H9 (cell line): ENCODE results near the gene TPM2. TPM values are rescaled to one million over a fixed set of nuclear protein-coding genes. Genes with fewer than 3 reads are reported as not detected.

Experiments used
- DNase-seq: peaks from one replicate; pipeline ENCODE4 v3.0.0-alpha.2; 2017
- H2AFZ ChIP-seq: one replicate; pipeline ENCODE4 v1.6.1; 2013; ENCODE audit warnings: mild to moderate bottlenecking, low read length, control low read depth, moderate library complexity
- H2AK5ac ChIP-seq: 2 replicates; pipeline ENCODE4 v1.6.1; 2013; ENCODE audit warnings: low read length, control low read depth, mixed read lengths; ENCODE audit not compliant: insufficient read length
- H2BK120ac ChIP-seq: one replicate; pipeline ENCODE4 v1.6.1; 2013; ENCODE audit warnings: low read depth, mild to moderate bottlenecking, low read length, control low read depth, inconsistent platforms; ENCODE audit not compliant: poor library complexity, severe bottlenecking
- H2BK12ac ChIP-seq: 2 replicates; pipeline ENCODE4 v1.6.1; 2013; ENCODE audit warnings: low read length, control low read depth, mixed read lengths, low read depth; ENCODE audit not compliant: insufficient read length
- H2BK15ac ChIP-seq: 2 replicates; pipeline ENCODE4 v1.6.1; 2013; ENCODE audit warnings: low read depth, low read length, control low read depth
- H2BK20ac ChIP-seq: one replicate; pipeline ENCODE4 v1.6.1; 2013; ENCODE audit warnings: low read depth, mild to moderate bottlenecking, low read length, control low read depth, inconsistent platforms; ENCODE audit not compliant: poor library complexity, severe bottlenecking
- H2BK5ac ChIP-seq: 2 replicates; pipeline ENCODE4 v1.6.1; 2013; ENCODE audit warnings: low read length, control low read depth, mixed read lengths; ENCODE audit not compliant: insufficient read length
- H3K14ac ChIP-seq: 2 replicates; pipeline ENCODE4 v1.6.1; 2013; ENCODE audit warnings: low read length, control low read depth; ENCODE audit not compliant: insufficient read depth
- H3K18ac ChIP-seq: 2 replicates; pipeline ENCODE4 v1.6.1; 2013; ENCODE audit warnings: low read depth, mild to moderate bottlenecking, mixed read lengths, low read length, control low read depth; ENCODE audit not compliant: insufficient read length
- H3K23ac ChIP-seq: 2 replicates; pipeline ENCODE4 v1.6.1; 2013; ENCODE audit warnings: low read length, control low read depth, mixed read lengths, low read depth; ENCODE audit not compliant: insufficient read length
- H3K23me2 ChIP-seq: 2 replicates; pipeline ENCODE4 v1.6.1; 2013; ENCODE audit warnings: low read depth, mild to moderate bottlenecking, mixed read lengths, low read length, control low read depth; ENCODE audit not compliant: insufficient read length, poor library complexity, severe bottlenecking
- H3K27ac ChIP-seq: 2 replicates; pipeline ENCODE4 v1.5.1; 2013; ENCODE audit warnings: low read length, control low read depth, mixed read lengths, low read depth; ENCODE audit not compliant: insufficient read length
- H3K27me3 ChIP-seq: 2 replicates; pipeline ENCODE4 v1.6.1; 2013; ENCODE audit warnings: low read length, control low read depth, inconsistent platforms; ENCODE audit not compliant: insufficient read depth
- H3K4ac ChIP-seq: 2 replicates; pipeline ENCODE4 v1.6.1; 2013; ENCODE audit warnings: low read depth, mild to moderate bottlenecking, control low read depth, inconsistent platforms, low read length, moderate library complexity
- H3K4me1 ChIP-seq: 2 replicates; pipeline ENCODE4 v1.6.1; 2013; ENCODE audit warnings: low read length, control low read depth, inconsistent platforms; ENCODE audit not compliant: insufficient read depth
- H3K4me2 ChIP-seq: 2 replicates; pipeline ENCODE4 v1.6.1; 2013; ENCODE audit warnings: low read length, control low read depth, mixed read lengths; ENCODE audit not compliant: insufficient read length, insufficient read depth
- H3K56ac ChIP-seq: 2 replicates; pipeline ENCODE4 v1.6.1; 2013; ENCODE audit warnings: low read depth, mild to moderate bottlenecking, mixed read lengths, low read length, control low read depth; ENCODE audit not compliant: insufficient read length
- H3K79me1 ChIP-seq: 2 replicates; pipeline ENCODE4 v1.6.1; 2013; ENCODE audit warnings: low read depth, mild to moderate bottlenecking, moderate library complexity, low read length, control low read depth, inconsistent platforms; ENCODE audit not compliant: insufficient read depth, poor library complexity, severe bottlenecking
- H3K79me2 ChIP-seq: 2 replicates; pipeline ENCODE4 v1.6.1; 2013; ENCODE audit warnings: low read length, control low read depth, inconsistent platforms; ENCODE audit not compliant: insufficient read depth
- H3K9ac ChIP-seq: 2 replicates; pipeline ENCODE4 v1.6.1; 2013; ENCODE audit warnings: low read length, control low read depth, mixed read lengths; ENCODE audit not compliant: insufficient read length; ENCODE audit errors: extremely low read depth
- H3K9me3 ChIP-seq: one replicate; pipeline ENCODE4 v1.6.1; 2013; ENCODE audit warnings: low read depth, low read length, inconsistent platforms; ENCODE audit not compliant: control insufficient read depth
- H3T11ph ChIP-seq: one replicate; pipeline ENCODE4 v1.6.1; 2013; ENCODE audit warnings: mild to moderate bottlenecking, low read length, control low read depth, inconsistent platforms
- H4K20me1 ChIP-seq: one replicate; pipeline ENCODE4 v1.6.1; 2013; ENCODE audit not compliant: control insufficient read depth, insufficient read length, insufficient read depth
- H4K5ac ChIP-seq: 2 replicates; pipeline ENCODE4 v1.6.1; 2013; ENCODE audit warnings: low read depth, mild to moderate bottlenecking, mixed read lengths, low read length, control low read depth; ENCODE audit not compliant: insufficient read length
- H4K8ac ChIP-seq: replicated peaks from 2 replicates; pipeline ENCODE4 v1.6.1; 2013; ENCODE audit warnings: low read length, control low read depth, mixed read lengths, low read depth; ENCODE audit not compliant: insufficient read length
- H4K91ac ChIP-seq: 2 replicates; pipeline ENCODE4 v1.6.1; 2013; ENCODE audit warnings: low read depth, mild to moderate bottlenecking, moderate library complexity, mixed read lengths, low read length, control low read depth; ENCODE audit not compliant: insufficient read length
- H3K27ac Mint-ChIP-seq, 3 experiments: 2 replicates in 2 of 3; 3 replicates in 1 of 3; pipeline ENCODE4 v1.8.0; 2020 to 2021; ENCODE audit warnings: mixed read lengths in 3 of 3, mild to moderate bottlenecking in 1 of 3, moderate library complexity in 1 of 3
- H3K27me3 Mint-ChIP-seq: 2 replicates; pipeline ENCODE4 v1.8.0; 2021; ENCODE audit warnings: low read depth, mild to moderate bottlenecking, moderate library complexity, mixed read lengths
- H3K36me3 Mint-ChIP-seq, 3 experiments: 2 replicates in 2 of 3; 3 replicates in 1 of 3; pipeline ENCODE4 v1.8.0; 2020 to 2021; ENCODE audit warnings: low read depth in 3 of 3, mixed read lengths in 3 of 3; ENCODE audit not compliant: insufficient read depth in 1 of 3
- H3K4me1 Mint-ChIP-seq, 2 experiments: 2 replicates each; pipeline ENCODE4 v1.8.0; 2020; ENCODE audit warnings: mixed read lengths in 2 of 2
- H3K4me3 Mint-ChIP-seq, 2 experiments: 2 replicates in 1 of 2; 3 replicates in 1 of 2; pipeline ENCODE4 v1.8.0; 2020 to 2021; ENCODE audit warnings: mild to moderate bottlenecking in 2 of 2, mixed read lengths in 2 of 2, moderate library complexity in 1 of 2
- H3K9me3 Mint-ChIP-seq, 2 experiments: 2 replicates in 1 of 2; 3 replicates in 1 of 2; pipeline ENCODE4 v1.8.0; 2020; ENCODE audit warnings: mild to moderate bottlenecking in 2 of 2, mixed read lengths in 2 of 2, moderate library complexity in 1 of 2
- WGBS: extraction: QIAGEN DNeasy Blood & Tissue Kit; methylation state at CpG from one replicate; pipeline ENCODE4 v1.1.7; 2013; ENCODE audit warnings: missing lambda C conversion rate, low lambda C conversion rate, mixed read lengths; ENCODE audit not compliant: insufficient read length; ENCODE audit errors: extremely low coverage; 5-methylcytosine and 5-hydroxymethylcytosine counted together
- total RNA-seq: library from RNA; stranded (reverse); gene quantifications from 2 replicates; pipeline ENCODE4 v1.2.1, GENCODE V29; 2021
- TF ChIP-seq, protein P1 (sequence below): fragments of 200-600 bp; sonication (generic); conservative IDR thresholded peaks from 3 replicates; pipeline ENCODE4 v1.8.0; 2021; ENCODE audit warnings: antibody characterized with exemption, mild to moderate bottlenecking

The TPM2 gene
- total RNA-seq, 1 experiment from 2014 or later = 225 TPM

DNA sequence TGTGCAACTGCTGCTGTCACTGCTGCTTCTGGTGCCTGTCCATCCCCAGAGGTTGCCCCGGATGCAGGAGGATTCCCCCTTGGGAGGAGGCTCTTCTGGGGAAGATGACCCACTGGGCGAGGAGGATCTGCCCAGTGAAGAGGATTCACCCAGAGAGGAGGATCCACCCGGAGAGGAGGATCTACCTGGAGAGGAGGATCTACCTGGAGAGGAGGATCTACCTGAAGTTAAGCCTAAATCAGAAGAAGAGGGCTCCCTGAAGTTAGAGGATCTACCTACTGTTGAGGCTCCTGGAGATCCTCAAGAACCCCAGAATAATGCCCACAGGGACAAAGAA is 15.7 kb downstream of the TPM2 start:
- Mint-ChIP-seq H3K4me1 (peaks cover 7 to 14% of the 10 kb centered on the region in 2 experiments), H3K4me3 (no peak overlapping the region), H3K27me3 (peaks cover 35% of the 10 kb centered on the region), H3K36me3 (no peaks in the 10 kb centered on the region; a peak in 1 of 7 replicates), H3K9me3 (no peaks in the 10 kb centered on the region), H3K27ac (no peak overlapping the region)
- H3K9ac ChIP-seq = no peak overlapping the region
- no peak overlapping the region for H2BK5ac ChIP-seq
- H3K4me1 ChIP-seq = no peaks in the 10 kb centered on the region
- H4K8ac ChIP-seq = no peak overlapping the region
- no peaks in the 10 kb centered on the region for H3K79me2 ChIP-seq
- no peak overlapping the region for H3T11ph ChIP-seq
- H3K56ac ChIP-seq = no peak overlapping the region
- H2BK15ac ChIP-seq = no peak overlapping the region
- TF ChIP-seq, protein P1, sequence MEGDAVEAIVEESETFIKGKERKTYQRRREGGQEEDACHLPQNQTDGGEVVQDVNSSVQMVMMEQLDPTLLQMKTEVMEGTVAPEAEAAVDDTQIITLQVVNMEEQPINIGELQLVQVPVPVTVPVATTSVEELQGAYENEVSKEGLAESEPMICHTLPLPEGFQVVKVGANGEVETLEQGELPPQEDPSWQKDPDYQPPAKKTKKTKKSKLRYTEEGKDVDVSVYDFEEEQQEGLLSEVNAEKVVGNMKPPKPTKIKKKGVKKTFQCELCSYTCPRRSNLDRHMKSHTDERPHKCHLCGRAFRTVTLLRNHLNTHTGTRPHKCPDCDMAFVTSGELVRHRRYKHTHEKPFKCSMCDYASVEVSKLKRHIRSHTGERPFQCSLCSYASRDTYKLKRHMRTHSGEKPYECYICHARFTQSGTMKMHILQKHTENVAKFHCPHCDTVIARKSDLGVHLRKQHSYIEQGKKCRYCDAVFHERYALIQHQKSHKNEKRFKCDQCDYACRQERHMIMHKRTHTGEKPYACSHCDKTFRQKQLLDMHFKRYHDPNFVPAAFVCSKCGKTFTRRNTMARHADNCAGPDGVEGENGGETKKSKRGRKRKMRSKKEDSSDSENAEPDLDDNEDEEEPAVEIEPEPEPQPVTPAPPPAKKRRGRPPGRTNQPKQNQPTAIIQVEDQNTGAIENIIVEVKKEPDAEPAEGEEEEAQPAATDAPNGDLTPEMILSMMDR = no peak
- H2AFZ ChIP-seq = no peak overlapping the region
- no peak overlapping the region for H2BK20ac ChIP-seq
- no peak overlapping the region for H3K23ac ChIP-seq
- no peaks in the 10 kb centered on the region for H3K9me3 ChIP-seq
- H3K27me3 ChIP-seq = peaks cover 3% of the 10 kb centered on the region; the same call in 1 of the 2 replicates
- H2BK12ac ChIP-seq = no peak overlapping the region
- H2AK5ac ChIP-seq = no peak overlapping the region
- no peak overlapping the region for H4K5ac ChIP-seq
- H3K18ac ChIP-seq = no peak overlapping the region
- WGBS = no CpG with 5 or more reads among the region's 3 CpGs
- DNase-seq = no peak
- no peak overlapping the region for H4K91ac ChIP-seq
- no peaks in the 10 kb centered on the region for H4K20me1 ChIP-seq
- no peak overlapping the region for H2BK120ac ChIP-seq
- no peaks in the 10 kb centered on the region for H3K79me1 ChIP-seq
- no peak overlapping the region for H3K27ac ChIP-seq
- no peak overlapping the region for H3K4me2 ChIP-seq
- no peak overlapping the region for H3K4ac ChIP-seq
- no peaks in the 10 kb centered on the region for H3K23me2 ChIP-seq
- H3K14ac ChIP-seq = no peak overlapping the region
